Liver (tissue), 9 donors: ENCODE measurements around the gene PJVK. TPM values are rescaled to one million over a fixed set of nuclear protein-coding genes. Genes with fewer than 3 reads are reported as not detected.

Source experiments
- DNase-seq: peaks from one replicate; pipeline ENCODE4 v3.0.0-alpha.2; 2017; ENCODE audit warnings: low spot score
- H3K27ac ChIP-seq, 2 donors: one replicate each; pipeline ENCODE4 v1.7.0; 2013; ENCODE audit warnings: inconsistent platforms in 2 of 2, low read length in 2 of 2, control low read depth in 1 of 2, low read depth in 1 of 2, mild to moderate bottlenecking in 1 of 2
- H3K27me3 ChIP-seq, 4 donors: one replicate each; pipeline versions ENCODE4 v1.6.1 to v1.7.0; 2013; ENCODE audit warnings: low read length in 3 of 4, inconsistent platforms in 1 of 4, mild to moderate bottlenecking in 1 of 4, moderate library complexity in 1 of 4; ENCODE audit not compliant: control insufficient read depth in 4 of 4, insufficient read depth in 4 of 4
- H3K36me3 ChIP-seq, 4 donors: one replicate each; pipeline versions ENCODE4 v1.6.1 to v1.7.0; 2013; ENCODE audit warnings: low read length in 3 of 4, mild to moderate bottlenecking in 3 of 4, low read depth in 1 of 4, moderate library complexity in 1 of 4; ENCODE audit not compliant: control insufficient read depth in 4 of 4, insufficient read depth in 3 of 4
- H3K4me1 ChIP-seq, 4 donors: one replicate each; pipeline versions ENCODE4 v1.6.1 to v1.7.0; 2013; ENCODE audit warnings: low read length in 3 of 4, mild to moderate bottlenecking in 3 of 4, moderate library complexity in 1 of 4; ENCODE audit not compliant: control insufficient read depth in 4 of 4, insufficient read depth in 4 of 4
- H3K4me3 ChIP-seq, 3 donors: one replicate each; pipeline versions ENCODE4 v1.6.1 to v1.7.0; 2013; ENCODE audit warnings: low read length in 3 of 3, control low read depth in 1 of 3, low read depth in 1 of 3, mild to moderate bottlenecking in 1 of 3
- H3K9ac ChIP-seq, 2 donors: one replicate each; pipeline ENCODE4 v1.7.0; 2013; ENCODE audit warnings: low read length in 2 of 2, mild to moderate bottlenecking in 2 of 2, moderate library complexity in 2 of 2, control low read depth in 1 of 2, low read depth in 1 of 2
- H3K9me3 ChIP-seq, 4 donors: one replicate each; pipeline versions ENCODE4 v1.6.1 to v1.7.0; 2013; ENCODE audit warnings: low read length in 3 of 4; ENCODE audit not compliant: control insufficient read depth in 4 of 4
- ATF3 ChIP-seq: IDR thresholded peaks from 2 replicates; pipeline ENCODE4 v1.6.1; 2016; ENCODE audit warnings: antibody characterized with exemption
- CTCF ChIP-seq: fragments of 150-350 bp; IDR thresholded peaks from 2 replicates; pipeline ENCODE4 v1.5.1; 2017; ENCODE audit warnings: improper control_type of control experiment, low read depth, low read length; ENCODE audit not compliant: missing input control
- EGR1 ChIP-seq, 2 donors: IDR thresholded peaks; 2 replicates each; pipeline ENCODE4 v1.6.1; 2016 to 2018; ENCODE audit warnings: antibody characterized with exemption in 2 of 2, low read depth in 2 of 2
- GABPA ChIP-seq, 2 donors: IDR thresholded peaks in 1 of 2; conservative IDR thresholded peaks in 1 of 2; 2 replicates each; pipeline ENCODE4 v1.6.1; 2016; ENCODE audit warnings: antibody characterized with exemption in 2 of 2, mild to moderate bottlenecking in 1 of 2, moderate library complexity in 1 of 2
- HNF4G ChIP-seq: IDR thresholded peaks from 2 replicates; pipeline ENCODE4 v1.6.1; 2016; ENCODE audit warnings: antibody characterized with exemption
- JUND ChIP-seq, 2 donors: IDR thresholded peaks; 2 replicates each; pipeline ENCODE4 v1.6.1; 2016; ENCODE audit warnings: antibody characterized with exemption in 2 of 2
- MAX ChIP-seq: IDR thresholded peaks from 2 replicates; pipeline ENCODE4 v1.6.1; 2016; ENCODE audit warnings: antibody characterized with exemption
- RAD21 ChIP-seq, 2 donors: IDR thresholded peaks; 2 replicates each; pipeline ENCODE4 v1.6.1; 2016; ENCODE audit warnings: antibody characterized with exemption in 2 of 2, mild to moderate bottlenecking in 2 of 2
- RXRA ChIP-seq, 2 donors: IDR thresholded peaks; 2 replicates each; pipeline ENCODE4 v1.6.1; 2017 to 2018; ENCODE audit warnings: antibody characterized with exemption in 2 of 2, mild to moderate bottlenecking in 1 of 2
- TAF1 ChIP-seq: conservative IDR thresholded peaks from 2 replicates; pipeline ENCODE4 v1.6.1; 2016; ENCODE audit warnings: antibody characterized with exemption, mild to moderate bottlenecking
- YY1 ChIP-seq: IDR thresholded peaks from 2 replicates; pipeline ENCODE4 v1.6.1; 2016; ENCODE audit warnings: antibody characterized with exemption, mild to moderate bottlenecking
- ZBTB33 ChIP-seq: IDR thresholded peaks from 2 replicates; pipeline ENCODE4 v1.6.1; 2016; ENCODE audit warnings: antibody characterized with exemption
- WGBS: extraction: QIAGEN DNeasy Blood & Tissue Kit; methylation state at CpG from one replicate; pipeline ENCODE4 v1.1.7; 2013; 5-methylcytosine and 5-hydroxymethylcytosine counted together
- polyA plus RNA-seq, 2 donors: library from polyadenylated mRNA; stranded (reverse) in 1 of 2; unstranded in 1 of 2; fragments of 200-250 nt in 1 of 2; fragments of >200 nt in 1 of 2; fragmentation: Nextera tagmentation in 1 of 2; extraction: Ambion mirVana in 1 of 2; gene quantifications; one replicate each; pipeline versions ENCODE4 v1.2.1 to v1.2.3, GENCODE V29; 2013 to 2015
- total RNA-seq, 2 donors: library from RNA; depleted of rRNA; stranded (reverse); fragments of >200 nt; gene quantifications; one replicate each; pipeline ENCODE4 v1.2.3, GENCODE V29; 2014
- donor health status: healthy.
- donor health status: healthy.
- donor health status: healthy.
- donor health status: healthy.
- donor health status: healthy.

PJVK gene
- total and polyA plus RNA-seq, 4 donors = 0.48 to 2.3 (median 1.4) TPM

GRCh38 chr2:178418426-178418825 lies 32.8 kb upstream of the PJVK start:
- no peak overlapping the region for H3K27ac ChIP-seq
- no peak overlapping the region for H3K9ac ChIP-seq
- no peak overlapping the region for H3K4me3 ChIP-seq
- TF ChIP-seq RAD21 (IDR thresholded peaks at IDR 0.05) = no peak
- TF ChIP-seq MAX = no peak
- TF ChIP-seq YY1 = no peak
- no peak for TF ChIP-seq ZBTB33
- TF ChIP-seq JUND (IDR thresholded peaks at IDR 0.05) = no peak
- no peak for TF ChIP-seq ATF3
- TF ChIP-seq GABPA (IDR thresholded peaks at IDR 0.05 in 1 of 2, conservative IDR thresholded peaks at IDR 0.05 in 1 of 2) = no peak
- TF ChIP-seq EGR1 (IDR thresholded peaks at IDR 0.05; ENCODE audit: low read depth in 2 of 2) = no peak
- TF ChIP-seq CTCF = no peak
- no peaks in the 10 kb centered on the region for H3K27me3 ChIP-seq
- H3K36me3 ChIP-seq = no peaks in the 10 kb centered on the region
- WGBS = 94% methylated on average over 1 of the region's 1 CpG
- peaks cover 0 to 13% (median 9%) of the 10 kb centered on the region in 4 donors for H3K4me1 ChIP-seq
- DNase-seq = no peak
- no peaks in the 10 kb centered on the region for H3K9me3 ChIP-seq

GRCh38 chr2:178419123-178419522 lies 32.1 kb upstream of the PJVK start:
- TF ChIP-seq ZBTB33 (no peak), ATF3 (no peak), HNF4G (no peak), JUND (IDR thresholded peaks at IDR 0.05) (no peak), TAF1 (no peak), MAX (no peak), RXRA (IDR thresholded peaks at IDR 0.05) (no peak), RAD21 (IDR thresholded peaks at IDR 0.05) (peak; percentile 52 to 78), CTCF (peak; percentile 18)
- H3K9ac ChIP-seq = no peak overlapping the region
- peaks cover 0 to 9% (median 4%) of the 10 kb centered on the region in 4 donors for H3K4me1 ChIP-seq
- H3K27me3 ChIP-seq = no peaks in the 10 kb centered on the region
- H3K9me3 ChIP-seq = no peaks in the 10 kb centered on the region
- no peak overlapping the region for H3K27ac ChIP-seq
- DNase-seq = no peak
- H3K36me3 ChIP-seq = no peaks in the 10 kb centered on the region
- WGBS = 33% methylated on average over 1 of the region's 1 CpG
- H3K4me3 ChIP-seq = no peak overlapping the region
